Myocyte (in vitro differentiated cells): ENCODE results near the gene TET1. TPM values are rescaled to one million over a fixed set of nuclear protein-coding genes. Genes with fewer than 3 reads are reported as not detected.
"Not testable (repeated sequence)": the region's sequence is repeated elsewhere in the genome, so short reads cannot be mapped to it uniquely, and the experiment has no call there.

ENCODE experiments used
- DNase-seq: peaks from one replicate; pipeline ENCODE4 v3.0.0-alpha.2; 2012; ENCODE audit warnings: low read depth
- polyA plus RNA-seq: library from polyadenylated mRNA; unstranded; fragments of >200 nt; gene quantifications from one replicate; pipeline ENCODE4 v1.2.1, GENCODE V29; 2012; ENCODE audit warnings: missing spikeins
- total RNA-seq: library from RNA; depleted of rRNA; stranded (reverse); fragments of >200 nt; gene quantifications from 2 replicates; pipeline ENCODE4 v1.2.3, GENCODE V29; 2014

The TET1 gene
- 5.2 and 6.0 TPM in 2 replicates for total RNA-seq
- 0.67 TPM for polyA plus RNA-seq

GRCh38 chr10:68560186-68560942 lies at the start of gene TET1:
TSS of gene TET1 (plus strand) at chr10:68560337. CDS start at chr10:68572339, 12,002 bp downstream.
- peak; percentile 73 for DNase-seq

- DNase-seq = not testable (repeated sequence)
Observed at GRCh38 chr10:68516216-68516615, 43.9 kb upstream of the TET1 start.

- DNase-seq = no peak
Observed at GRCh38 chr10:68516766-68517165, 43.4 kb upstream of the TET1 start.

GRCh38 chr10:68517188-68517587 lies 42.9 kb upstream of the TET1 start:
- DNase-seq = no peak

GRCh38 chr10:68518609-68519008 lies 41.5 kb upstream of the TET1 start:
- not testable (repeated sequence) for DNase-seq

- not testable (repeated sequence) for DNase-seq
Observed at GRCh38 chr10:68525490-68526038, 34.6 kb upstream of the TET1 start.

GRCh38 chr10:68526634-68527307 lies 33.4 kb upstream of the TET1 start:
- no peak for DNase-seq

- DNase-seq = no peak
Observed at GRCh38 chr10:68536973-68537372, 23.2 kb upstream of the TET1 start.

GRCh38 chr10:68537796-68538195 lies 22.3 kb upstream of the TET1 start:
- DNase-seq = no peak

GRCh38 chr10:68543004-68543918 lies 16.9 kb upstream of the TET1 start:
- peak; percentile 63 for DNase-seq

- DNase-seq = peak; percentile 86
Observed at GRCh38 chr10:68550747-68551411, 9.3 kb upstream of the TET1 start.

GRCh38 chr10:68553138-68553537 lies 7.0 kb upstream of the TET1 start:
- no peak for DNase-seq

- DNase-seq = no peak
Observed at GRCh38 chr10:68553599-68553998, 6.5 kb upstream of the TET1 start.

GRCh38 chr10:68558478-68558877 lies 1.7 kb upstream of the TET1 start:
- DNase-seq = no peak

- DNase-seq = no peak
Observed at GRCh38 chr10:68559251-68559650, 886 bp upstream of the TET1 start.

- DNase-seq = no peak
Observed at GRCh38 chr10:68559841-68560185, 324 bp upstream of the TET1 start.

- DNase-seq = no peak
Observed at GRCh38 chr10:68560943-68561864, 1.1 kb downstream of the TET1 start.

- DNase-seq = no peak
Observed at GRCh38 chr10:68561865-68562649, 1.9 kb downstream of the TET1 start.
